Kidney epithelial cell (primary cell): ENCODE data around the gene AKR1B1. TPM values are rescaled to one million over a fixed set of nuclear protein-coding genes. Genes with fewer than 3 reads are reported as not detected.
A peak's percentile ranks its signal among the peaks of the same experiment; 100 is the strongest.

Experiments
- DNase-seq: peaks from one replicate; pipeline ENCODE4 v3.0.0-alpha.2; 2010; ENCODE audit warnings: low read depth
- H3K27me3 ChIP-seq: 2 replicates; pipeline ENCODE4 v1.6.0; 2011; ENCODE audit warnings: low read length; ENCODE audit not compliant: control insufficient read depth, insufficient read depth
- H3K36me3 ChIP-seq: 2 replicates; pipeline ENCODE4 v1.5.1; 2011; ENCODE audit warnings: low read length; ENCODE audit not compliant: control insufficient read depth, insufficient read depth
- H3K4me3 ChIP-seq: 2 replicates; pipeline ENCODE4 v1.5.1; 2011; ENCODE audit warnings: low read depth, mild to moderate bottlenecking, control low read depth, low read length
- CTCF ChIP-seq: IDR thresholded peaks from 2 replicates; pipeline ENCODE4 v1.5.1; 2011; ENCODE audit warnings: mild to moderate bottlenecking, moderate library complexity, low read length, control low read depth, inconsistent platforms; ENCODE audit not compliant: insufficient read depth, poor library complexity, severe bottlenecking
- total RNA-seq: library from RNA; depleted of rRNA; stranded (reverse); fragments of >200 nt; gene quantifications from 2 replicates; pipeline ENCODE4 v1.2.3, GENCODE V29; 2015

AKR1B1 gene
- total RNA-seq, result 80.0 and 87.8 TPM in 2 replicates

- H3K4me3 ChIP-seq, result peak within 1 kb of the TSS; percentile 90
- TF ChIP-seq CTCF, result peak; percentile 69
- peak; percentile 64 for DNase-seq
- no peaks in the 10 kb centered on the region for H3K27me3 ChIP-seq
- no peaks in the 10 kb centered on the region for H3K36me3 ChIP-seq
These were observed at the start of gene AKR1B1 for GRCh38 chr7:134458806-134459698. Gene AKR1B1, minus strand, starts transcription at chr7:134459100. Its CDS starts 38 bp downstream, at chr7:134459062.

- DNase-seq, result no peak
- Histone ChIP-seq H3K36me3 (no peaks in the 10 kb centered on the region), H3K4me3 (no peak overlapping the region), H3K27me3 (no peaks in the 10 kb centered on the region)
- no peak for TF ChIP-seq CTCF
These were observed 47.0 kb upstream of the AKR1B1 start for GRCh38 chr7:134505856-134506255.

- Histone ChIP-seq H3K36me3 (no peaks in the 10 kb centered on the region), H3K27me3 (no peaks in the 10 kb centered on the region), H3K4me3 (no peak overlapping the region)
- TF ChIP-seq CTCF, result no peak
- no peak for DNase-seq
These were observed 45.8 kb upstream of the AKR1B1 start for GRCh38 chr7:134504660-134505164.

- Histone ChIP-seq H3K27me3 (no peaks in the 10 kb centered on the region), H3K4me3 (no peak overlapping the region), H3K36me3 (no peaks in the 10 kb centered on the region)
- TF ChIP-seq CTCF, result no peak
- DNase-seq, result no peak
These were observed 43.8 kb upstream of the AKR1B1 start for GRCh38 chr7:134502463-134503371.

GRCh38 chr7:134500982-134501381, 42.1 kb upstream of the AKR1B1 start:
- Histone ChIP-seq H3K4me3 (no peak overlapping the region), H3K36me3 (no peaks in the 10 kb centered on the region), H3K27me3 (no peaks in the 10 kb centered on the region)
- no peak for TF ChIP-seq CTCF
- no peak for DNase-seq
